Limb (tissue), 2 donors: ENCODE measurements around the gene PRXL2B.
"Not testable (repeated sequence)": the region's sequence is repeated elsewhere in the genome, so short reads cannot be mapped to it uniquely, and the experiment has no call there.

Experiments used
- DNase-seq, 2 donors: peaks; one replicate each; pipeline ENCODE4 v3.0.0-alpha.2; 2016; ENCODE audit errors: extremely low spot score in 2 of 2

The PRXL2B gene

DNA sequence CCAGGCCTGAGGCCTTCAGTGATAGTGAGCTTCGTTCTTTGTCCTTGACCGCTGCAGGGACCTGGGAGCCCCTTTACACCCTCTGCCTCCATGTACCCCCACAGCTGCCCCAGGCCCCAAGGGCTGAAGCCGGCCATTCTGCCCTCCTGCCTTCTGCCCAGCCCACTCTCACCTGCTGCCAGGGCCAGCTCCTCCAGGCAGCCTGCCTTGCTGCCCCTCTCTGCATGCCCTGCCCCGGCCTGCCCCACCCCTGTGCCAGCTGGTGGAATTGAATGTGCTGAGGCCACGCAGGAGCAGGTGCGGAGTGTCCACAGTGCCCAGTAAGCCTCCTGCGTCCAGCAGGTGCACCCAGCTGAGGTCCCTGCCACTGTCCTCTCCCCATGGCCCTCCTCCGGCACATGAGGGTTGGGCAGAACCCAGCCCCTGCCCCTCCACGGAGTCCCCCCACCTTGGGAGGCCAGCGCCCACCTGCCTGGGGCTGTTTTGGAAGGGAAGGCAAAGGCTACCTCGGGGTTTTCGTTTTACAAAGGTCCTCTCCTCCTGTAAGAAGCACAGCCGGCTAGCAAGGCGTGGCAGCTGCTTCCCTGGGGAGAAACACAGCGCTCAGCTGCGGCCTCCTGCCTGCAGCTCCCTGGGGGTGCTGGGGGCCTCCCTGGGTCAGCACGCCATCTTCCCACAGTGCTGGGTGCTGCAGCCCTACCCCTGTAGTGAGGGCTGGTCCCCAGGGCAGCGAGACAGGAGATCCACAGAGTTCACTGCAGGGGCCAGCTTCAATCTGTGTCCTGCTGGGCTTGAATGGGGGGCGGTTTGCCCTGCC lies 25.3 kb downstream of the PRXL2B start:
- no peak for DNase-seq

DNA sequence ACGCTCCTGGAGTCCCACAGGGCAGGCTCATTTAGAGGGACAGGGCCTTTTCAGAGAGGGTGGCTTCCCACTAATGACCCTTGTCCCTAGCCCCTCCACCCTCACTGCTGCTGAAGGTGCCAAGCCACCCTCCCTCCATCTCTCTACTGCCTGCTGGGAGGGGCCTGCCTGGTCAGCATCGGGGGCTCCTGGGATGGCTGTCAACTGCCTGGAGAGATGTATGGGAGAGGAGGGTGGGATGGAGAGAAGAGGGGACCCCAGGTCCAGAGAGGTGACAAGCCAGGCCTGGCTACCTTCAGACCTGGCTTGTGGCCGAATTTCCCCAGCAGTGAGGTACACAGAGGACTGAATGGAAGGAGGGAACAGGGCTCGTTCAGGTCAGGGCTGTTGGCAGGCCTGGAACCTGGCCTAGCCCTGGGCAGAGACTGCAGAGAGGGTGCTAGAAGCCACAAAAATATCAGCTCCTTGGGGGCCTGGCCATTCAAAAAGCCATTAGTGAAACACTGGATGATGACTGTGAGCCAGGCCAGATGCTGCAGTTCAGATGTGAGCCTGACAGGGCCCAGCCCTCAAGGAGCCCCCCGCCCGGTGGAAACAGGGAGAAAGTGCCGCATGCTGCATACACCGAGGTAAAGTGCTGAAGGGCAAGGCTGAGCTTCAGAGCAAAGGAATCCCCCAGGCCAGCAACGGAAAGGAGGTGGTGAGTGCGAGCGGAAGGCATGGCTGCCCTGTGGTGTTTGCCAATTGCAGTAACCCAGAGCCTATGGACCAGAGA lies 26.2 kb downstream of the PRXL2B start:
- no peak for DNase-seq

DNA sequence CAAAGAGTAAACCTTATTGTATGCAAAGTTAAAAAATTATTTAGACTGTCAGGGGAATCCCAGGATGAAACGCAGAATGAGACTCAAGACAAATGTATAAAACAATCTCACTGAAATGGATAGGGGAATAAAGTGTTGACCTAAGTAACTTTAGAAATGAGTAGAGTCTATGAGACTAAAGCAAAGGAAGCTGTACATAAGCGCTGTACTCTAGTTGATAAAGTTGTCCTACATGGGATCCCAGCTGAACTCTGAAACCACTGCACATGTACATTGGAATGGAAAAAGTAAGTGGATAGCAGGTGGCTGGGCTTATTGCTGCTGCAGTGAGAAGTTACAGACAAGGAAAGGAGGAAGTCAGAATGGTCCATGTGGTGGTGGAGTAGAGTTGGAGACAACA lies 27.6 kb downstream of the PRXL2B start:
- DNase-seq, result no peak

DNA sequence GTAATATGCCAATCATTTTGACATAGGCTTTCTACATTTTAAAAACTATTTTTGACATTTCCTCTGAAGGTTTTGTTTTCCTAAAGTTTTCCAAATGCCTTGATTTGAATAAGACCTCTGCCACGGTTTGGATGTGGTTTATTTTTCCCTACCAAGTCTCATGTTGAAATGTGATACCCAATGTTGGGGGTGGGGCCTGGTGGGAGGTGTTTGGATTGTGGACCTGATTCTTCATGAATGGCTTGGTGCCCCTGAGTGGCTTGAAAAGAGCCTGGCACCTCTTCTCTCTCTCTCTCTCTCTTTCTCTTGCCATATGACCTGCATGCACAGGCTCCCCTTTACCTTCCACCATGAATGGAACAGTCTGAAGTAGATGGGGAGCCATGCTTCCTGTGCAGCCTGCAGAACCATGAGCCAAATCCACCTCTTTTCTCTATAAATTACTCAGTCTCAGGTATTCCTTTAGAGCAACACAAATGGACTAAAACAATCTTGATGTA lies 31.4 kb downstream of the PRXL2B start:
- DNase-seq, result peak in 1 of 2 donors; percentile 20

DNA sequence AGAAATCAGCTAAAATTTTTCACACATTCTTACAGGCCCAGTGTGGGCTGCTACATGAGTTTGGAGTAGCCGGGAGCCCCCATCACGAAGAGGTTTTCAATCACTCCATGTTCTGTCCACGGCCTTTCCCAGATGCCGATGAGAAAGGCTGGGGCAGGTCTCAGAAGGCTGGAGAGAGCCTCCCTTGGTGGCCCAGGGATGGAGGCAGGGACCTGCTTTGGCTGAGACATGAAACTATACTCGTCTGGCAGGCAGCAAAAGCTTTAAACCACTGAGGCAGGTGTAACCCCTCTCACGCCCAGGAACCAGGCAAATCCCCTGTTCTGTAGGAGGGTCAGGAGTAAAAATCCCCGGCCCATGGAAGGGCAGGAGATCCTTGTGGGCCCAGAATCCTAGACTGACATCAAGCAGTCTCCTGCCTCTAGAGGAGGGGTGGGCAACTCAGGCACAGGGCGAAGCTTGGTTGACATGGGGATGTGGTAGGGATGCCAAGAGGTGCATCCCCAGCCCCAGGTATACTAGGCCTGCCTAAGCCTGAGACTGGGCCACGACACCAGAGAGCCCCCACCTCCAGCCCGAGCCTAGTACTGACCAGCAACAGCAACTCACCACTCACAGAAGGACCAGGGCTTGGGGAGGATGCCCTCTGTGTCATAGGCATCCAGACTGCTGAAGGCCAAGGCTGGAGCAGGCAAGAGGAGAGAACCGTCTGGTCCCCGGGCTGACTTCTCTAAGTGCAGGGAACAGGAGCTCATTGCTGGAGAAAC lies 37.2 kb downstream of the PRXL2B start:
- DNase-seq, result no peak

DNA sequence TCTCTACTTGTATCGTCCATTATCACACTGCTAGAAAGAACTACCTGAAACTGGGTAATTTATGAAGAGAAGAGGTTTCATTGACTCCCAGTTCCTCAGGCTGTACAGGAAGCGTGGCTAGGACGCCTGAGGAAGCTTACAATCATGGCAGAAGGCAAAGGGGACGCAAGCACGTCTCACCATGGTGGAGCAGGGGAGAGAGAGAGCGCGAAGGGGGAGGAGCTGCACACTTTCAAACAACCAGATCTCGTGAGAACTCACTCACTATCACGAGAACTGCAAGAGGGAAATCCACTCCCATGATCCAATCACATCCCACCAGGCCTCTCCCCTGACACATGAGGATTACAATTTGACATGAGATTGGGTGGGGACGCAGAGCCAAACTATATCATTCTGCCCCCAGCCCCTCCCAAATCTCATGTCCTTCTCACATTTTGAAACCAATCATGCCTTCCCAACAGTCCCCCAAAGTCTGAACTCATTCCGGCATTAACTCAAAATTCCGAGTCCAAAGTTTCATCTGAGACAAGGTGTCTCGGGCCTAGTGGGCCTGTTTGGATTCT lies 38.2 kb downstream of the PRXL2B start:
- no peak for DNase-seq

DNA sequence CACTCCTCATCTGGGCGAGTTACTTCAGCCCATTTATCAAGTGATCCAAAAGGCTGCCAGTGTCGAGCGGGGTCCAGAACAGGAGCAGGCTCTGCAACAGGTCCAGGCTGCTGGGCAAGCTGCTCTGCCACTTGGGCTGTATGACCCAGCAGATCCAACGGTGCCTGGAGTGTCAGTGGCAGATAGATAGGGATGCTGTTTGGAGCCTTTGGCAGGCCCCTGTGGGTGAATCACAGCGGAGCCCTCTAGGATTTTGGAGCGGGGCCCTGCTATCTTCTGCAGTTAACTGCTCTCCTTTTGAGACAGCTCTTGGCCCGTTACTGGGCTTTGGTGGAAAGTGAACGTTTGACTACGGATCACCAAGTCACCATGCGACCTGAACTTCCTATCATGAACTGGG lies 38.7 kb downstream of the PRXL2B start:
- DNase-seq, result no peak

DNA sequence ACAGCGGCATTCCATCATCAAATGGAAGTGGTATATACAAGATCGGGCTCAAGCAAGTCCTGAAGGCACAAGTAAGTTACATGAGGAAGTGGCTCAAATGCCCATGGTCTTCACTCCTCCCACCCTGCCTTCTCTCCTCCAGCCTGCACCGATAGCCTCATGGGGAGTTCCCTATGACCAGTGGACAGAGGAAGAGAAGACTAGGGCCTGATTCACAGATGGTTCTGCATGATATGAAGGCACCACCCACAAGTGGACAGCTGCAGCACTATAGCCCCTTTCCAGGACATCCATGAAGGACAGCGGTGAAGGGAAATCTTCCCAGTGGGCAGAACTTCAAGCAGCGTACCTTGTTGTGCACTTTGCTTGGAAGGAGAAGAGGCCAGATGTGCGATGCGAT lies 39.2 kb downstream of the PRXL2B start:
- not testable (repeated sequence) for DNase-seq

DNA sequence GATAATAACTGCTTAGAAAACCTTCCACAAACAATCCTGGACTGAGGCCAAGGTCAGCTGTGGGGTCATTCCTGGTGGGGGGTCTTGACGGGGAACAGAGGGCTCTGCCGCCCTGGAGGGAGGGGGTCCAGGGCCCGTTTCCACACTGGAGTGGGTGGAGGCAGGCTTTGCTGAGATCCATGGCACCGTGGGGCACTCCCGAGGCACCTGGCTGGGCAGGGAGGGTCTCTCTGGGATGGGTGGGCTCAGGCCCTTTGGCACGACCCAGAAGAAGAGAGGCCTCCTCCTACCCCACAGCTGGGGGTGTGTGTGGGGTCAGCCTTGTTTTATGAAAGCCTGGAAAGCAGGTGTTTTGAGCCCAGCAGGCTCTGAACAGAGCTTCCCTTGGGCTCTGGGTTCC lies 41.2 kb downstream of the PRXL2B start:
- DNase-seq, result peak in 1 of 2 donors; percentile 21

DNA sequence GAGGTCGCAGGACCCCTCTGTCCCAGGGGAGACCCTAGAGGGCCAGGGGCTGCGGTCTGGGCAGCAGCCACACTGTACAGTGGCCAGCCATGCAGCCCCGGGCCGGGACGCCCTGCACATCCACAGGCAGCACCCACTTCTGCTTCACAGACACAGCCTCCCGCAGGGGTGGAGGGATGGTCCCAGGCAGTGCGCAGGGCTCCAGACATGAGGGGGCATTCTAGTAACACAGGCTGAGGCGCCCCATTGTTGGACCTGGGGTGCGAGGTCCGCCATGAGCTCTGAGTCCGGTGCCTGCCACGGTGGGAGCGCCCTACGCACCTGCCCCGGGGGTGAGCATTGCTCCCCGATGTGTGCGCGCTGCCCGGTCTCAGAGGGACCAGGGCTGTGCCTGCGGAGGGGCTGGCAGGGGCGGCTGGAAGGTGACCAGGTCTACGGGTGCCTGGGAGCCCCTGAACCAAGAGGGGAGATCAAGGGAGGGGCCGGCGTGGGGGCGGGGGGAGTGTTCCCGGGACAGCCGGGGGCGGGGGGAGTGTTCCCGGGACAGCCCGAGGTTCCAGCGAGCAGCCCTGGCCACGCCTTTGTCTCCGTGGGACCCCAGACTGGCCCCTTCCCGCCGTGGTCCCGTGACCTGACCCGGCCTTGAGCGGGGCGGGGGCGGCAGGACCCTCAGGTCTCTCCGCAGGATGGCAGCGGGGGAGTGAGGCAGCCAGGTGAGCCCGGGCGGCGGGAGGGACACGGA lies 41.8 kb downstream of the PRXL2B start:
- DNase-seq, result peak in 1 of 2 donors; percentile 36

DNA sequence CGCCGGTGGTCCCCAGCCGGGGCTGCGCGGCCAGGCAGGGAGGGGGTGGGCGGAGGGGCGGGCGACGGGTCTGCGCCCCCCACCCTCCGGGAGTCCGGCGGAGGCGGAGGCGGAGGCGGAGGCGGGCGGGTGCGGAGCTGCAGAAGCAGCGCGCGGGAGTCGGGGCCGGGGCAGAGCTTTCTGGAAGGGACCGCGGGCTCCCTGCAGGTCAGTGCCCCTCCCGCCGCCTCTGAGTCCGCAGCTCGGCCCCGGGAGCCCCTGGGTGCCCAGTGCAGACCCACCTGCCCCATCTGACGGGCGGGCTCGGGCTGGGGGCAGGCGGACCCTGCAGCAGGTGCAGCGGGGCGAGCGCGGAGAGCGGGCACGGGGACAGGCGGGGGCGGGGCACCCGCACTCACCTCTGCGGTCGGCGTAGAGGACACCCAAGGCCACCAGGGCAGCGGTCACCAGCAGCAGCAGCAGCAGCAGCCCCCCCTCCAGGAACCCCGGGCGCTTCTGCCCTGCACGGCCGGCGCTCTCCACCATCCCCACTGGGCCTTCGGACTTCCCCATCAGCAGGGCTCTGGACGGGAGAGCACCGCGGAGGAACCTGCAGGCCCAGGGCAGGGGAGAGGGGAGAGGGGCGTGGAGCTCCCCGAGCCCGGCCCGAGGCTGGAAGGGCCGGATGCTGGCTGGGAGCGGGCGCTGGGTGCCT lies 42.5 kb downstream of the PRXL2B start:
- DNase-seq, result peak in 1 of 2 donors; percentile 29

DNA sequence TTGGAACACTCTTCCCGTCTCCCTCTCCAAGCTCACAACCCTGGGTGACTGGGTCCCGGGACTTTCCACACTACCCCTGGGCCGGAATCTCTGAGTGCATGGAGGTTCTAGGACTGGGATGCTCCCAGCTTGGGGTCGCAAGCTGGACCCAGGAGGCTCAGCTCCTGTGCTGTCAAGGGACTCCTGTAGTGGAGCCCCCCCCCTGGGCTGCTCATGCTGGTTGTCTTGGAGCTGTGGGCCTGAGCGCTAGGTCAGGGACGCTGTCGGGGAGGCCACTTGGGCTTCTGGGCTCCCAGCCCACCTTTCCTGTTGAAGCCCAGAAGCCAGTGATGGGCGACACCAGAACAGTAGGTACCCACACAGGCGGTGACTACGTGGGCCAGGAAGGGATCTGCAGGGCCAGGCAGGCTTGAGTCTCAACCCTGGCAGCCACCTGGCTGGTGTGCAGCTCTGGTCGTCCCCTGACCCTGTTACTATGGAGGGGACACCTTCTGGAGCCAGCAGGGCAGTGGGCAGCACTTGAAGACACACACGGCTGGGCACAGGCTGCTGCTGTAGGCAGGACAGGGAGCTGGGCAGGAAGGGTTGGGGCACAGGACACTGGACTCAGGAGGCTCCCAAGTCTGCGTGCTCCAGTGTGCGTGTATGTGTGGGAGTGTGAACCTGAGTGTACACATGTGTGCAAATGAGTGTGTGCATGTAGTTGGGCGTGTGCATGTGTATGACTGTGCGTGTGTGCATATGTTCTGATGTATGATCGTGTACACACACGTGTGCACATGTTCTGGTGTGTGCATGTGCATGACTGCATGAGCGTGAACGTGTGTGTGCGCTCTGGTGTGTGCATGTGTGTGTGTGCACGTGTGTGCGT lies 43.3 kb downstream of the PRXL2B start:
- peak in 1 of 2 donors; percentile 23 for DNase-seq

DNA sequence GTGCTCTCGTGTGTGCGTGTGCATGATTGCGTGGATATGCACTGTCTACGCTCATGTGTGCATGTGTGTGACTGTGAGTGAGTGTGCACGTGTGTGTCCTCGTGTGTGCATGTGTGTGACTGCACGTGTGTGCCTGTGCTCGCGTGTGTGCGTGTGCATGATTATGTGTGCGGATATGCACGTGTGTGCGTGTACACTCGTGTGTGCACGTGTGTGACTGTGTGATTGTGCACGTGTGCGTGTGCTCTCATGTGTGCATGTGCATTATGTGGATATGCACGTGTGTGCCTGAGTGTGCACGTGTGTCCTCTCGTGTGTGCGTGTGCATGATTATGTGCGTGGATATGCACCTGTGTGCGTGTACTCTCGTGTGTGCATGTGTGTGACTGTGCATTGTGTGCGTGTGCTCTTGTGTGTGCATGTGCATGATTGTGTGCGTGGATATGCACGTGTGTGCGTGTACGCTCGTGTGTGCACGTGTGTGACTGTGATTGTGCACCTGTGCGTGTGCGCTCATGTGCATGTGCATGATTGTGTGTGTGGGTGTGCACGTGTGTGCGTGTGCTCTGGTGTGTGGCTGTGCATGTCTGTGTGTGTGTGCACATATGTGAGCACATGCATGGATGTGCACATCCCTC lies 44.0 kb downstream of the PRXL2B start:
- DNase-seq, result no peak

DNA sequence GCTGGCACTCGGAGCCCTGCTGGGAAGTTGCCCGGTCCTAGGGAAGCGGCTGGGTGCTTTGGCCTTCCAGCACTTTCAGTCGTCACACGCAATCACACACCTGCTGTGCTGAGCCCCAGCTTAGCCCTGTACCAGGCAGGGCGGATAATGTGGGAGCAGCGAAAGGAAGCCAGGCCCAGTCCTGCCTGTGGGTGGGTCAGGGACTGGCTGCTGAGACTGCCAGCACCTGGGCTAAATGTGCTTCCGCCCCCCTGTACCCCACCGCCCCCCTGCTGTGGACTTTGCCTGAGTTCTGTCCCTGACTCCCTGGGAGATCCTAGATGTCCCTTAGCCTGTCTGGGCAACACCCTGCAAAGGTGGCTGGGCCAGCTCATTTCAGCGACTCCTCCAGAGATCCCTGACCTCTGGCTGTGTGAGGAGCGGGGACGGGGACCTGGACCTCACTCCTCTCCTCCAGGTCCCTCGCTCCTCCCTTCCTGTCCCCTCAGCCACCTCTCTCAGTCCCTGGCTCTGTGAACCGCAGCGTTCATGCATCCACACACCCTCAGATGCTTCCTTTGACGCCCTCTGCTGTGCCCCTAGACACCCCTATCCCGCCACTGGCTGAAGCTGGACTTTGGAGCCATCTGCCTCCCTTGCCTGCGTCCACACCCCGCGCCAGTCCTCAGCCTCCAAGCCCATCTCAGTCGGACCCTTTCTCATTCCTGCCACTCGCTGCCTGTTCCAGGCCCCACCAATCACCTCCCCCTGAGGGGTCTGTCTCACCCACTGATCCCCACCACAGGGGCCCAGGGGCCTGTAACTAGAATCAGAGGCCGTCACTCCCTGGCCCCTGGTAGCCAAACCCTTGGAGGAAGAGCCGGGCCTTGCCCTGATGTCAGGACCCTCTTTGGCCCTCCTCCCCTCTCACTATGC lies 44.8 kb downstream of the PRXL2B start:
- no peak for DNase-seq

DNA sequence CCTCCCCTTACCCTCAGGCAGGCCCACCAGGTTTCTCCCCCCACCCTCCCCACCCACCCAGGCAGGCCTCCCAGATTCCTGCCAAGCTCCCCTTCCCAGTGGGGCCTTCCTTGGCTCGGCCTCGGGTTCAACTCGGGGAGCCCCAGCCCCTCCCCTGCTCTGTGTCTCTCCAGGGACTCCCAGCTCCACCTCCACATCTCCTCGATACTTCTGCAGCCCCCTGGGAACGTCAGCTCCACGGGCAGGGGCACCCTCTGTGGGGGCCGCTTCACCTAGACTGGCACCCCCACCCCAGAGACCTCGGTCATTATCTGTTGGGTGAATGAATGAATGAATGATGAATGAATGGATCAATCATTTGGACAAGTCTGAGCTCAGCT lies 45.5 kb downstream of the PRXL2B start:
- peak in 1 of 2 donors; percentile 26 for DNase-seq

DNA sequence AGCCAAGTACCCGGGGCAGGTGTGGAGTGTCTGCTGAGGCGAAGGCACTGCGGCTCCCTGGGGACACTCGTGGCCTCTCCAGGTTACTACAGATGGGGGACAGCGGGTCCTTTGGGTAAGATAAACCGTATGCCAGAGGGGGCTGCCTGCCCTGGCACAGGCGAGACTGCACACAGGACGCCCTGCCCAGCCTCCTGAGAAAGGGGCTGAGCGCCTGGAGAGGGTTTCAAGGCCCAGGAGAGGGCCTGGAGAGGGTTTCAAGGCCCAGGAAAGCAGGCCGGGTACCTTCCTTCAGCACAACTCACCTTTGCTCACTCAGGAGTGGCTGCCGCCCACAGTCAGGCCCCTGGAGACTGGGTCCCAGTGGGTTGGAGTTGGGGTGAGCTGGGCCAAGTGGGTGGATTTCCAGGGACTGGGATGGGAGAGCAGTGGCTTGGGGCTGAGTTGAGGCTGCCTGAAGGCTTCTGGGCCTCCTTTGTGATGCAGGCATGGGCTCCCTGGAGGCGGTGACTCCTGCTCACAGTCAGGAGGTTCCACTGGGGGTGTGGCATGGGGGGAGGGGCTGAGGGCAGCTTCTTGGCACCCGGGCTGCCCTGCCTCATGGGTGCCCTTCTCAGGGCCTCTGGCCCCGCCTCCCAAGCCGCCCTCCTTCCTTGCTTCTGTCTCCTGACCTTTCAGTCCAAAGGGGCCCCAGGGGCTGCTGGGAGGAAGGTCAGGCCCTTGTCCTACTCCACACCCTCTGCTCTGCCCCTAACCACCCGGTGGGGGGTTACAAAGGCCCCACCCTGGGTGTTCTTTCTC lies 46.2 kb downstream of the PRXL2B start, which contains the start of gene MMEL1:
Gene MMEL1, minus strand, starts transcription at position 456 of the 801 bp plus-strand sequence. CDS start 3,532 bp downstream, outside the sequence.
- DNase-seq, result peak in 1 of 2 donors; percentile 23
